Measurements from ENCODE around the gene EARS2. TPM values are rescaled to one million over a fixed set of nuclear protein-coding genes. Genes with fewer than 3 reads are reported as not detected.

The EARS2 gene
- total and polyA plus RNA-seq, 10 of the 15 experiments (the other 5 are each of a cell fraction or from before 2014, with no cell fraction given): 12.9 to 65.9 (median 33.5) TPM

- DNase-seq (ENCODE audit: low read depth, low spot score) (no peak), ATAC-seq (no peak), FAIRE-seq (no peak)
- Histone ChIP-seq H4K20me1 (ENCODE audit: control insufficient read depth, insufficient read depth) (no peaks in the 10 kb centered on the region; the same call in 1 of the 2 replicates), H2AFZ (ENCODE audit: control insufficient read depth, low read depth, low read length) (no peak overlapping the region), H3K9me3 (replicated peaks; ENCODE audit: control insufficient read depth, insufficient read depth, low read length) (no peaks in the 10 kb centered on the region), H3K79me2 (ENCODE audit: control insufficient read depth, insufficient read depth, low read length) (no peaks in the 10 kb centered on the region), H3K4me3 (no peak overlapping the region), H3K36me3 (ENCODE audit: control insufficient read depth in 2 of 2, insufficient read depth in 2 of 2, low read length in 1 of 2) (peaks cover 29 to 52% of the 10 kb centered on the region in 2 experiments), H3K27me3 (replicated peaks in 1 of 2; ENCODE audit: control insufficient read depth in 2 of 2, insufficient read depth in 2 of 2, low read length in 1 of 2) (no peaks in the 10 kb centered on the region), H3K27ac (ENCODE audit: control insufficient read depth, insufficient read depth) (no peak overlapping the region), H3K9ac (ENCODE audit: control insufficient read depth, insufficient read depth, low read length) (no peak overlapping the region), H3K4me2 (ENCODE audit: control insufficient read depth, insufficient read depth) (no peak overlapping the region), H3K4me1 (ENCODE audit: control insufficient read depth, insufficient read depth, low read length) (no peaks in the 10 kb centered on the region)
- BruUV-seq (replicated peaks): no TSS peak
- TF ChIP-seq FOS (IDR thresholded peaks at IDR 0.05; ENCODE audit: borderline replicate concordance, extremely low read depth, insufficient read length) (no peak), ZBED1 (IDR thresholded peaks at IDR 0.05; ENCODE audit: borderline replicate concordance) (no peak), BACH1 (IDR thresholded peaks at IDR 0.05; ENCODE audit: borderline replicate concordance) (no peak), MEF2A (IDR thresholded peaks at IDR 0.05; ENCODE audit: insufficient read depth, low read depth, low read length) (no peak), PML (IDR thresholded peaks at IDR 0.05; ENCODE audit: low read length) (no peak), POLR2AphosphoS2 (IDR thresholded peaks at IDR 0.05; ENCODE audit: low read depth, low read length) (no peak), CUX1 (IDR thresholded peaks at IDR 0.05; ENCODE audit: insufficient replicate concordance, low read depth, low read length) (no peak), E4F1 (IDR thresholded peaks at IDR 0.05; ENCODE audit: borderline replicate concordance, partially characterized antibody) (no peak), SREBF1 (IDR thresholded peaks at IDR 0.05; ENCODE audit: low read length) (no peak), BCL3 (IDR thresholded peaks at IDR 0.05; ENCODE audit: borderline replicate concordance, insufficient read depth, low read depth, low read length, poor library complexity, severe bottlenecking) (no peak), HDGF (IDR thresholded peaks at IDR 0.05) (no peak), TBL1XR1 (IDR thresholded peaks at IDR 0.05; ENCODE audit: low read depth, low read length) (no peak), FOXM1 (IDR thresholded peaks at IDR 0.05; ENCODE audit: low read depth, low read length) (no peak), HDAC2 (IDR thresholded peaks at IDR 0.05) (no peak), USF2 (IDR thresholded peaks at IDR 0.05; ENCODE audit: borderline replicate concordance, low read depth, low read length) (no peak)
- ChIA-PET RAD21 (ENCODE audit: unreplicated experiment) (no interaction called here), CTCF (no interaction called here), POLR2A (interaction anchor here (0.6 kb wide), 1 partner anchor 93 kb away, joined by 4 read pairs; no protein-coding TSS in a partner anchor), SMC1A (ENCODE audit: uncharacterized antibody, unreplicated experiment) (interaction anchor here (0.6 to 1.7 kb wide), 2 partner anchors 30 to 121 kb away, joined by 3 to 5 read pairs; no protein-coding TSS in a partner anchor)
- WGBS (ENCODE audit: insufficient coverage, insufficient replicate concordance, low lambda C conversion rate, missing lambda C conversion rate): 100% methylated on average over 1 of the region's 1 CpG
- intact Hi-C loops (cut with micrococcal nuclease; ENCODE audit: unreplicated experiment) (no loop called here), in situ Hi-C loops (cut with MboI) (no loop called here)
Measured at GRCh38 chr16:23476289-23476688, 80.9 kb downstream of the EARS2 start.

Data from GM12878 (cell line).